ENCODE data around the gene RAB23. TPM values are rescaled to one million over a fixed set of nuclear protein-coding genes. Genes with fewer than 3 reads are reported as not detected.
A peak's percentile ranks its signal among the peaks of the same experiment; 100 is the strongest.

Gene RAB23
- total RNA-seq, 1 experiment from 2014 or later: 18.1 TPM

GRCh38 chr6:57183336-57183735, 38.8 kb downstream of the RAB23 start:
- Histone ChIP-seq H3K27ac (ENCODE audit: insufficient read length, low read depth, low read length) (no peak overlapping the region), H2BK15ac (ENCODE audit: low read depth, low read length) (no peak overlapping the region), H3K79me2 (ENCODE audit: insufficient read depth, low read length) (peaks cover 1% of the 10 kb centered on the region; the same call in 1 of the 2 replicates), H4K91ac (ENCODE audit: insufficient read length, low read depth, low read length) (no peak overlapping the region), H3K4me2 (ENCODE audit: insufficient read depth, insufficient read length, low read length) (no peak overlapping the region), H4K5ac (ENCODE audit: insufficient read length, low read depth, low read length) (no peak overlapping the region), H3K56ac (ENCODE audit: insufficient read length, low read depth, low read length) (no peak overlapping the region), H2BK20ac (ENCODE audit: low read depth, low read length, poor library complexity, severe bottlenecking) (no peak overlapping the region), H3K27me3 (ENCODE audit: insufficient read depth, low read length) (no peaks in the 10 kb centered on the region), H3K9me3 (ENCODE audit: control insufficient read depth, low read depth, low read length) (no peaks in the 10 kb centered on the region), H2BK120ac (ENCODE audit: low read depth, low read length, poor library complexity, severe bottlenecking) (no peak overlapping the region), H4K20me1 (ENCODE audit: control insufficient read depth, insufficient read depth, insufficient read length) (no peaks in the 10 kb centered on the region), H2AK5ac (ENCODE audit: insufficient read length, low read length) (no peak overlapping the region), H2BK5ac (ENCODE audit: insufficient read length, low read length) (no peak overlapping the region), H3K18ac (ENCODE audit: insufficient read length, low read depth, low read length) (no peak overlapping the region), H2BK12ac (ENCODE audit: insufficient read length, low read depth, low read length) (no peak overlapping the region), H2AFZ (ENCODE audit: low read length) (no peak overlapping the region), H3K14ac (ENCODE audit: insufficient read depth, low read length) (no peak overlapping the region), H3K4ac (ENCODE audit: low read depth, low read length) (no peak overlapping the region), H3K23ac (ENCODE audit: insufficient read length, low read depth, low read length) (no peak overlapping the region), H4K8ac (replicated peaks; ENCODE audit: insufficient read length, low read depth, low read length) (no peak overlapping the region), H3K79me1 (ENCODE audit: insufficient read depth, low read depth, low read length, poor library complexity, severe bottlenecking) (no peaks in the 10 kb centered on the region), H3K4me1 (ENCODE audit: insufficient read depth, low read length) (no peaks in the 10 kb centered on the region), H3K23me2 (ENCODE audit: insufficient read length, low read depth, low read length, poor library complexity, severe bottlenecking) (no peaks in the 10 kb centered on the region), H3T11ph (ENCODE audit: low read length) (no peak overlapping the region), H3K9ac (ENCODE audit: extremely low read depth, insufficient read length, low read length) (no peak overlapping the region)
- WGBS (ENCODE audit: extremely low coverage, insufficient read length, low lambda C conversion rate): no CpG with 5 or more reads among the region's 2 CpGs
- Mint-ChIP-seq H3K27ac (0 out of 7 replicates have a peak overlapping the region, but pooled peaks of 1 of the 3 experiments have one; percentile 48), H3K36me3 (ENCODE audit: insufficient read depth in 1 of 3, low read depth in 3 of 3) (peaks cover 14 to 40% (median 17%) of the 10 kb centered on the region in 3 experiments; a peak in 6 of 7 replicates), H3K9me3 (no peaks in the 10 kb centered on the region), H3K27me3 (ENCODE audit: low read depth) (no peaks in the 10 kb centered on the region), H3K4me3 (no peak overlapping the region), H3K4me1 (no peaks in the 10 kb centered on the region)
- DNase-seq: no peak
- TF ChIP-seq CTCF (conservative IDR thresholded peaks at IDR 0.05): no peak
